DMS153 treated with DMSO at 0.1 percent for 48 hours (cell line): ENCODE measurements around the gene ACSL4.
"Not testable (repeated sequence)": the region's sequence is repeated elsewhere in the genome, so short reads cannot be mapped to it uniquely, and the experiment has no call there.

Experiments used
- DNase-seq: peaks from one replicate; lab custom pipeline; 2025; ENCODE audit not compliant: unreplicated experiment; lab: John Stamatoyannopoulos, UW

The ACSL4 gene

DNA sequence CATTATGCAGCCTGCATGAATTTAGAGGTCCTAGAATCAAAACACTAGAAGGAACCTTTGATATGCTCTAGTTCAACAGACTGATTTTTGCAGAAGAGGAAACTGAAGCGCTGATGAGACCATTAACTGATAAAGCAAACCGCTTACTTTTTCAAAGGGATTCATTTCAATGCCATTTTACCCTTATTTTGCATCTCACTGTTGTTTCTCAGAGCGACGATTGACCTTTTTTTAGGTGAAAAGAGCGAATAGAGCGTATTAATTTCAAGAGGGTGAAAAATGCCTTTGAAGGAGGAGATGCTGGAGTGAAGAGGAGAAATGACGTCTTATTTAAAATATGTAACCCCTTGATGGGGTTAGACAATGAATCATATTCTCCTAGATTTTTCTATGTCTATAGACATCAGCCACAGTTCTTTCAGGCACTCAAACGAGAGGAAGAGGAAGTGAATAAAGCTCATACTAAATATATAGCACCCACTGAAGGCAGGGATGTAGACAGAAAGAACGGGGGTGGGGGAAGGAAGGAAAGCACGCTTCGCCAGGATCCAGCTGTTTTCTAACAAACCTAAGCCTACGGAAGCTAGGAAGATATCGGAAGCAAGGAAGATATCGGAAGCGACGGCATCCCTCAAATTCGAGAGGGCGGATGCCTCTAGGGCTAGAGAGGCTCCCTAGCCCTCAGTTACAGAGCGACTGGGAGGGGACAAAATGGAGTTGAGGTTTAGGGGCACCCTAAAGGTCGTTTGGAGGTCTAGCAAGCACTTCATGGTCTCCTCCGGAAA, 848 bp downstream of the ACSL4 start:
- peak; percentile 3 for DNase-seq

DNA sequence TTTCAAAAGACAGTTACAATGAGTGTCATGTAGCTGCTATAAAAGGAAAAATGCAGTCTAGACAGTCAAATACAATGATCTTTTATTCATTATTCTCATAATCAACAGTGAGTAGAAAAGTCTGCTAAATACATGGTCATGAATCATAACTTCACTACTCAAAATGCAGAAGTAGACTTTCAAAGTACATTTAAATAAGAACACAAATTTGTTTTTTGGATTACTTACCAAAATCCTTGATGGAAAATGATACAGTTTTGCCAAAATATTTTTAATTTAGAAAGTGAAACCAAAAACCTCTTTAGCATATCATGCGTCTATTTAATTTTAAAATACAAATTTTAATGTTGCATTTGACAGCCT, 4.9 kb downstream of the ACSL4 start:
- DNase-seq = no peak

DNA sequence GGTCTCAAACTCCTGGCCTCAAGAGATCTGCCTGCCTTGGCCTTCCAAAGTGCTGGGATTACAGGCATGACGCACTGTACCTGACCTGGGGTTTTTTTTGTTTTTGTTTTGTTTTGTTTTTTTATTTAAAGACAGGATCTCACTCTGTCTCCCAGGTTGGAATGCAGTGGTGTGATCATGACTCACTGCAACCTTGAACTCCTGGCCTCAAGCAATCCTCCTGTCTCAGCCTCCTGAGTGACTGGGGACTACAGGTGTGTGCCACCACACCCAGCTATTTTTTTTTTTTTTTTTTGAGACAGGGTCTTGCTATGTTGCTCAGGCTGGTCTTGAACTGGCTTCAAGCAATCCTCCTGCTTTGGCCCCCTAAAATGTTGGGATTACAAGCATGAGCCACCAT, 8.1 kb downstream of the ACSL4 start:
- DNase-seq = not testable (repeated sequence)

DNA sequence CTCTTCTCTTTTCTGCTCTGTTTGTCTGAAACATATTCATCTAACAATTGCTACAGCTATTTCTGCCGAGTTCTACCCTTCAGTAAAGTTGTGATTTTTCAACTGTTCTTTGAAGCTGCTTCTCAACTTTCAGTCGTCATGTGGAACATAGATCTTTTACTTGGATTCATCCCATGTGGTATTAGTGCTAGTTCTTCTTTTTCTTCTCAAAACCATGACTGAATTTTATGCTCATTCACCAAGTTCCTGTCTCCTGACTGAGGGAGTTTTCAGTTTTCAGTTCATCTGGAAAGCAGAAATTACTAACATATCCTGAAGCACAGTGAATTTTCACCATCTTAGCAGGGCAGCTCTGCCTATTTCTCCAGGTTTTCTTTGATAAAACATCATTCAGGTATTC, 12.1 kb downstream of the ACSL4 start:
- no peak for DNase-seq

DNA sequence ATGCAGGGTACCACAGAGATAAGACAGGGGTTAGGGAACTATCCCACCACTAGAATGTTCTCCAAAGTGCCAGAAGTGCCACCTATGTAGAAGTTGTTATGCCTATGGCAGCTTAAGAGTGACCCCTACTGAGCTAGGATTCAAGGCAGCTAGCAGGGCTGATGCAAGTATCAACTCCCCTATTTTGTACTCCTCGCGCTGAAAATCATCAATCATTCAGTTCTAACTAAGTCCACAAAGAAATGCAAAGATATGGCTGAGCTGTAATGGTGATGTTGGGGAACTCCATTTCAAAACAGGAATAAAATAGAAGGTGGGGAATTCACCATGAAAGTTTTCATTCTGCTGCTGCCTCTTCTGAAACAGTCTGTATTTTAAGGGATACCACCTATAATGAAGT, 13.8 kb downstream of the ACSL4 start:
- no peak for DNase-seq

DNA sequence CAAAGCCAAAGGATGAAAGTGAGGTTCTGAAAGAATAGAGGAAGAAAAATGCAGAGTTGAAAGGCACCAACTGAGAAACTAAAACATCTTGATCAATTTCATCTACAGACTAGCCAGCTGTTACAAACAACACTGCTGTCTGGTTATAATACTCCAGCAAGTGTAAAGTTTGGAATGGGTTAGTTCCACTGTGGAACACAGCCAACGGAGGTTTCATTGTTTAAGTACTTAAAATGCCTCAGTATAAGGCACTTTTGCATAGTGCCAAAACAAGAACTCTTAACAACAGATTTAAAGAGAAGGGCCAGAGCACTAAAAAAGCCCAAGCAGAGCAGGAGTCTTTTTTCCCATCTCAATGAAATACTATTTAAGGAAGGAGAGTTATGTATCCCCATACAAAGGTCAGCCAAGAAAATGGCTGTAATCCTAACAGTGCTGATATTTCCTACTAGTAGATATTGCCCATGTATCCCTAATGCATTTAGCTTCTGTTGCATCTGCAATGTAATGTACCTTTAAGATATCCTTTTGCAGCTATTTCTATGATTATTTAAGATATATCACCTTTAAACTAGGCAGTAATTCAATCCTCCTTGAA, 16.5 kb downstream of the ACSL4 start:
- DNase-seq = no peak

DNA sequence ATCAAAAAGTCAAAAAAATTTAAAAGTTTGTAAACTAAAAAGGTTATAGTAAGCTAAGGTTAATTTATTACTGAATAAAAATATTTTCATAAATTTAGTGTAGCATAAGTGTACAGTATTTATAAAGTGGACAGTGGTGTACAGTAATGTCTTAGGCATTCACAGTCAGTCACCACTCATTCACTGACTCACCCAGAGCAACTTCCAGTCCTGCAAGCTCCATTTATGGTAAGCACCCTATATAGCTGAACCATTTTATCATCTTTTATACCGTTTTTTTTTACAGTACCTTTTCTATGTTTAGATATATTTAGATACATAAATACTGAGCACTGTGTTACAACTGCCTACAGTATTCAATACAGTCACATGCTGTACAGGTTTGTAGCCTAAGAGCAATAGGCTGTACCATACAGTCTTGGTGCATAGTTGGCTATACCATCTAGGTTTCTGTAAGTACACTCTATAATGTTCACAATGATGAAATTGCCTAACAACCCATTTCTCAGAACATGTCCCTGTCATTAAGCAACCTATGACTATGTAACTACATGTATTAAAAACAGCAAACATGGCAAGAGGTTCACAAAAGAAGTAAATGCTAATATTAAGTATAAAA, 18.6 kb downstream of the ACSL4 start:
- no peak for DNase-seq

DNA sequence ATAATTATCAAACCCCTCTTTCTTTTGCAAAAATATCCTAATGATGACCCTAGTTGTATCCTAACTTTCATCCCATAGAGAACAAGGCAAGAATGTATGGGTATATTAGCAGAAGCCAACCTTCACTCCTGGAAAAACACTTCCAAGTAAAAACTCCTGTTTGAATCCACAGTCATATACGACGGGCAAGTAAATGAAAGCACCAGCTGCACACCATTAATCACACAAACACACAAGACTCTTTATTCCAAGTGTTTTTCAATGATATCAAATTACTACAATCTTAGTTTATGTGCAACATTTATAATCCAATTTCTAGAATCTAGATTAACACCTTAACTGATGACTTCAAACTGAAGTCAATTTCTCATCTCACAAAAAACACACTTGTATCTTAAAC, 22.9 kb downstream of the ACSL4 start:
- no peak for DNase-seq

DNA sequence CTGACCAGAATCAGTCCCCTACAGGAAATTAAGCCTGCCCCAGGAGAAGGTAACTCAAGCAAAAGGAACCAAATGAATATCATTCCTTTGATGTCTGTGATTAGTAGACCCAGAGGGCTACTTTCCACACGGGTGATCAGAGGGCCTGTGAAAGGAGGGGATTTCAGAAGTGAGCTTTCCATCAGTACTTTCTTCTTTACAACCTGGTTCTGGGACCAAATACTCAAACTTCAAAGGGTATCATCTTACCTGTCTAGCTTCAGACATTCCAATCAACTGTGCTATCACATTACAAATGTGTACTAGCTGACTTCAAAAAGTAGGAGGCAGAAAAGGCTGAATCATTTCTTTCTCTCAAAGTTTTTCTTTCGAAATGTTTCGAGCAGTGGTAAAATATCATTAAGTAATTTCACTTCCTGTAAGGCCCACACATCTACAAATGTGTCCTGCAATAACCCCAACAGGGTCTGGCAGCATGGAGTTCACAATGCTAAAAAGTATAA, 23.9 kb downstream of the ACSL4 start:
- no peak for DNase-seq

DNA sequence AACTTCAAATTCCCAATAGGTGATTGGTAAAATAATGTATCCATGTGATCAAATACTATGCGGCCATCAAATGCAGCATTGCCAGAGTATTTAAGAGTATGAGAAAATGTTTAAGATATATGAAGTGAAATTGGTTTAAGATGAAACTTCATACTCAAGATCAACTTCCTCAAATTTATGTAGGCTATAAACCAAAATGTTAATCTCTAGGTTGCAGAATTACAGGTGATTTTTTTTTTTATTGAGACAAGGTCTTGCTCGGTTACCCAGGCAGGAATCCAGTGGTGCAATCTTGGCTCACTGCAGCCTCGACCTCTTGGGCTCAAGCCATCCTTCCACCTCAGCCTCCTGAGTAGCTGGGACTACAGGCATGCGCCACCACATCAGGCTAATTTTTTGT, 25.3 kb downstream of the ACSL4 start:
- DNase-seq = no peak

DNA sequence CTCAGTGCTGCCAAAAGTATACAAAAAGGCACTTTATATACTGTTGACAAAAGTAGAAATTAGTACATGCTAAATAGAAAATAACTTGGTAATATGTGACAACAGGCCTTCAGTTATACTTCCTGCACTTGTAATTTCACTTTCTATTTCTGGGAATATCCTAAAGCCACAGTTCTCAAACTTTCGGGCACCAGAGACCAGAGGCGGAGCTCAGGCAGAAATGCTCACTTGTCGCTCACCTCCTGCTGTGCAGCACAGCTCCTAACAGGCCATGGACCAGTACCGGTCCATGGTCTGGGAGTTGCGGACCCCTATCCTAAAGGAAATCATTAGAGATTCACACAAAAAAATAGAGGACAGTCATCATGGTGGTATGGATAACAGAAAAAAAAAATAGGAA, 25.7 kb downstream of the ACSL4 start:
- no peak for DNase-seq

DNA sequence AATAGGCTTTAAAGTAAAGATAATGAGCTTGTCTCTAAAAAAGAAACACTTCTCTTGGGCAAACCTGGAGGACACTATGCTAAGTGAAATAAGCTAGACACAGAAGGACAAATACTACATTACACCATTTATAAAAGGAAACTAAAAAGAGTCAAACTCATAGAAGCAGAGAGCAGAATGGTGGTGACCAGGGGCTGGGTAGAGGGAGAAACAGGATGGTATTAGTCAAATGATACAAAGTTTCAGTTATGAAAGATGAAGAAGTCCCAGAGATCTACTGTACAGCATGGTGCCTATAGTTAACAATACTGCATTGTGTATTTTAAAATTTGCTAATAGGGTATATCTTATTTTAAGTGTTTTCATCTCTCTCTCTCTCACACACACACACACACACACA, 28.5 kb downstream of the ACSL4 start:
- DNase-seq = no peak

DNA sequence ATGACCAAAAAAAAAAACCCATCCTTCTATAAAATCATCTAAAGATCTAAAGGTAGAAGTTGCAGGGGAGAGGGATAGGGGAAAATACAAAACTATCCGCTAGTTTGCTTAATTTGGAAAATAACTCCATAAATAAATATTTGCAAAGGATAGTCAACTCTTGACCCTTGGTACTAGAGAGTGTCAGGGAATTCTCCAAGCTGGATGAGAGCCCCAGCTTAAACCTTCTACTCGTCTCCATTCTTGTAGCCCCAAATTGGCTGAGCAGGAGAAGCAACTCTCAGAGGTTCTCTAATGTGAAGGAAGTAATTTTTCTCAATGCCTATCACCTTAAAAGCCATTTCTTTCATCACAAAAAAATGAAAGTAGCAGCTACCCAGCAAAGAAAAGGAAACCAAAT, 35.2 kb downstream of the ACSL4 start:
- DNase-seq = no peak

DNA sequence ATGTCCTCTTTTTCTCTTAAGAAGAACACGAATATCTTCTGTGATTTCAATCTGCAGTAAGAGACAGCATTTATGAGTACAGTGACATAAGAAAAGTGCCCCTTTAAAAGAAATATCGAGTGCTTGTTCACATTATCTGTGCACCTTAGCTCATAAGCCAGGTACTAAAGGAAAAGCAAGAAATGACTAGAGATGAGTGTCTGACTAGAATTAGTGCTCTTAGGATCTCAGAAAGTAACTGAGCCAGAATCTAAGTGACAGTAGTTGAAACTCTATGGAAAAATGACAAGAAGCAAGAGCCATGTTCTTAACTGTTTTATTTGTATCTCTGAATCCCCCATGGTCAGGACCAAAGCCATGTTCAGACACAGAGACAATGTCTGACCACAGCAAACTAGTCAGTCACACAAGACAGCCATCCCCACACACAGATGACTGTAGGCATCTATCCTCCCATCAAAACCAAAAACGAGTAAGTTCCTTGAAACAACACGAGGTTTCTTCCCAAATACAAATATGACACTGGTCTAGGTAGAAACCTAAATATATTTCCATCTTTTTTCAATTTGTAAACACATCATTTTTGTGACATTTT, 36.8 kb downstream of the ACSL4 start:
- no peak for DNase-seq

DNA sequence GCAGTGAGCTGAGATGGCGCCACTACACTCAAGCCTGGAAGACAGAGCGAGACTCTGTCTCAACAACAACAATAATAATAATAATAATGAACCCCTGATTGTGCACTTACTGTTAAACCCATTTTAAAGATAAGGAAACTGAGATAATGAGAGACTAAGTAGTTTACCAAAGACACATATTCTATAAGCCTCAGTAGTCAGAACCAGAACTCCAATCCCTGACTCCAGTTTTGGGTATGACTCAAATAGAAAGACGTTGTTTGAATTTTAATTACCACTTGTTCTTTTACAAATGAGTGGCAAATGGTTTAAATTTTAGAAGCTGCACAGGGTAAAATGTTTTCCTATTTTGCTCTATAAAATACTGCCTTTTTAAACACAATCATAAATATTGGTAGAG, 37.4 kb downstream of the ACSL4 start:
- no peak for DNase-seq

DNA sequence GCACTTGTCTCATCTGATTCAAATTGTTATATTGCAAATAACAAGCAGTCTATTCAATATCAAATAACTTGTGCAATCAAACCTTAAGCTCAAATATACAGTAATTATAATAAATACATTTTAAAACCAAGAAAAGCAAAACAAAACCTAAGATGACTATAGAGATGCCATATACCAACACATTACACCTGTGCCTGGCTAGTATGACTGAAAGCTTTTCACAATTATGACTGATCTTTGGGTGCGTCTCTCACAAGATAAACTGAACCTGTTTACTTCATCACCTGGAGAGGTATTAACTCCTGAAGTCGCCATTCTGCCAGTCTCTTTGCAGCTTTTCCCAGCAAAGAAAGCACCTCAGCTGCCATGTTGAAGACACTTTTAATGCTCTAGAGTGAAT, 41.3 kb downstream of the ACSL4 start:
- DNase-seq = no peak

DNA sequence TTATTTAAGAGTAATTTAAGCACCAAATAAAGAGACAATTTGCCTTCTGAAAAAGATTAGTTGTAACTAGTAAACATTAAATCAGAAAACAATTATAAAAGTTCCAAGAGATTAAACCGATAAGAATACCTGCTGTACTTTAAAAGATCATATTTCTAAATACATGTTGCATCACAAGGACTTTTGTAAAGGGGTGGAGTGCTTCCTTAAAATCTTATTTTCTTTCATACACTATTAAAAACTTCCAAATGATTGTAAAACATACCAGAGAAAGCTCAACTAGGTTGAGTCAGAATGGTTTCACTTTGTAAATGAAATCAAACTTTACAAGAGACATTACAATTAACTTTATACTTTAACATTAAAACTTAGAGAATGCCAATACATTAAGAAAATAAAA, 41.8 kb downstream of the ACSL4 start:
- DNase-seq = no peak

DNA sequence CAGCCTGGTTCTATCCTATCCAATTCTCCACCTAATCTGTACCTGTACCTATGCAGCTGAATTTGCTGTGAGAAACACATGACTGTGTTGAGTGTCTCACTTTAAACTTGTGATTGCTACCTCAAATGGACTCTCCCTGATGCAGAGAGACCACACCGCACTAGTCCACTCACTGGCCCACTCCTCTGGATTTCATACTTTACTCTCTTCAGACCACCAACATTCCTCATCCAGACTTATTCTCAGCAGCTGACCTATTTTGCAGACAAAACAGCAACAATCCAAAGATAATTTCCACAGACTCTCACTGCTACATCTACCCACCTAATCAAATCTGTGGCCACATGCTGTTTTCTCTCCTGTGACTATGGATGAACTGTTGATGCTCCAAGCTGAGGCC, 45.2 kb downstream of the ACSL4 start:
- DNase-seq = no peak

DNA sequence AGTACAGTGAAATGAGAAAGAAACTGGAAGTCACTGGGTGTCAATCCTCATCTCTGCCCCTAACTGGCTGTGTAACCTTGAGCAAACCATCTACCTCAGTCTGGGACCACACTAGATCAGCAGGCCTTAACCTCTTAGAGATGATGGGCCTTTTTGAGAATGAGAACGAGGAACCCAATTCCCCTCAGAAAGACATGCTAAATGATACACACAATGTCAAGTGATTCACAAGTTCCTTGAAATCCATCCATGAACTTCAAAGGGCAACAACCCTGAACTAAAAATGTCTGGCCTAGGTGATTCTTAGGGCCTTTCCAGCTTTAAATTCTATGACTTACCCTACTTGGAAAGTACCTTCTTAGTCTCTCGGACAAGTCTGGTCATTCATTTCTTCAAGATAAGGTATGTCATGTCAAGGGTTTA, 47.4 kb downstream of the ACSL4 start:
- no peak for DNase-seq

DNA sequence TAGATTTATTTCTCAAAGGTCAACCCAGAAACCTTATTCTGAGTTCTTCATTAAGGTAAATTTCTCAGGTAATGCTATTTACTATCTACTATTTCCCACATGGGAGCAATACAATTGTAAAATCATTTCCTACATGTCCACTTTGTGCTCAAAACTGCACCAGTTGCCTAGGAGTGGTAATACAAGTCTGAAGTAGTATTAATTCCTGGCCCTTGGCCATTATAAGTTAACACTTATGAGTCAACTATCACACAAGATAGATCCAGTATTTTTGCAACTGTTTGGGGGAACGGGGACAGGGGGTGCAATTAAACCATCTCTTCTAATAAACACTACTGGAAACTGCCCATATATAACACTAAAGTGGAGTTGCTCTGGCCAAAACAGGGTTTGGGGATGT, 48.9 kb downstream of the ACSL4 start:
- DNase-seq = no peak

DNA sequence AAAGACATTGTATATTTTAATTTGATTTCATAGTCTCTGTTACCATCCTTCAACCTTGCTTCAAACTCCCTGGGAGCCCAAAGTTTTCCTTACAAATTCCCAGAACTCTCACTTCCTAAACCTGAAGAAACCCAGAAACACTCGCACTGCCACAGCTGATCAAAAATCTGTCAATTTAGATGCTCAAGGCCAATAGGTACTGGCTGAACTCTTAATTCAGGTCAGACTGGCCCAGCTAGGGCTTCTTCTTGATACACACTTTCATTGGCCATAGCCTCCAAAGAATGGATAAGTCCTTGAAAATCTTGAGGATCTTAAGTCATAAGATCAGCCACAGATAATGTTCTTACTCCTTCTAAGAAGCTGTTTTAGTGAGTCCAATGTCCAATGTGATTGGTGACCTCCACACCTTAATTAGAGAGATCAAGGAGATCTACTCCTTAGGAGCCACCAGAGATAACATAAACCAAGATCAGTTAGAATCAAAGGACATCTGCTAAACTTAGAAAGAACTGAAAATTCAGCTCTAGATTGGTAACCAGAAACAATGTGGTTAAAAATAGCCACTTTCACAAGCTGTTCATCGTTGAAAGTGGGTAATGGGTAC, 51.5 kb downstream of the ACSL4 start:
- DNase-seq = no peak

DNA sequence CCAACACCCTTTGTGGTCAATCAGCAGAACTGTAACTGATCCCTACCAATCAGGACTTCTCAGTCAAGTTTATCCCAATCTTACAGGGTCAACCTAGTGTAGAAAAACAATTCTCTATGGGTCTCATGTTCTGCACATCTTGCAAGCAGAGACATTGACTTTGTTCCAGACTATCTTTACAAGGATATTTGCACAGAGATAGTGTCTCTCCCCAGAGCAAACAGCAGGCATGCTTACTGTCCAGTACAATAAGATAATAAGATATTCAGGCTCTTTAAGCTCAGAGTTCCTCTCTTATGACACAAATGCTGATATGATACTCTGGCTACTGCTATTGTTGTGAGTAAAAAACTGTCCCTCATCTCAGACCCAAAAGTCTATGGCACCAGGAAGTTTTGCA, 53.2 kb downstream of the ACSL4 start:
- DNase-seq = no peak
